ENCODE results near the gene EXT2.

EXT2 gene

DNA sequence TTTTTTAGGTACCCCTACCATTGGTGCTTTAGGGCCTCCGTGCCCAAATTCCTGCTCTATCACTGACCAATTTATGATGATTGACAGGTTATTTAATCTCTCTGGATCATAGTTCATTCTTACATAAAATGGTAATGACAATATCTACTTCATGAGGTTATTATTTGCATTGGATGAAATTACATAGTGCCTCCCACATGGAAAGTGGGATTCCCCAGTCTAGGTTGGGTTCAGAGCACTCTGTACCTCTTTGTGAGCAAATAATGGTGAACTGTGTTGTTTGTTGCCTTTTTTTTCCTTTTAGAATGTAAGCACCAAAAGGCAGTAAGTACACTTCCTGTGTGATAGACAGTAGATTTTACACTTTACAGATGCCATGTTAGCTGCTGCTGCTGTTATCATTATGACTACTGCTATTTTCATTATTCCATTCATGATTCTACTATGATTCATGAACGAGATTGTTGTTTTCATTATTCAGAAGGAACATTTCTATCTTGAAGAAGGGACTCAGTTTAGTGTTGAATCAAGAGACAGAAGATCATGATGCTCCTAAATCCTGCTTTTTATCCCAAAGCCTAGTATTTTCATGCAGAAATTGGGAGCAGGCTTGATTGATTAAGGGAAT lies 113.6 kb downstream of the EXT2 start:
- DNase-seq = peak; percentile 42

- no peak for DNase-seq
Measured at GRCh38 chr11:44212128-44212527, 116.7 kb downstream of the EXT2 start.

DNA sequence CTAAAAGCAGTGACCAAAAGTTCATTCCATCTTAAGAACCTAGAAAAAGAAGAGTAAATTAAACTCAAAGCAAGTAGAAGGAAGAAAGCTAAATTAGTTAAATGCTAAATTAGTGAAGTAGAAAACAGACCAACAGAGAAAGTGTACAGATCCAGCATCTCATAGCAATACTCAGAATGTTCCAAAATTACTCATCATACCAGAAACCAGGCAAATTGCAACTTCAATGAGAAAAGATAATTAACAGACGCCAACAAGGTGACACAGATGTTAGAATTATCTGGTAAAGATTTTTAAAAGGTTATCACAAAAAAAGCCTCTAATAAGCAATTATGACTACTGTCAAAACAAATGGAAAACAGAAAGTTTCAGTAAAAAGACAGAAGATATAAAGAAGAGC lies 117.7 kb downstream of the EXT2 start:
- no peak for DNase-seq

- no peak for DNase-seq
Measured at GRCh38 chr11:44217432-44217831, 122.0 kb downstream of the EXT2 start.

GRCh38 chr11:44219830-44220796 lies 124.6 kb downstream of the EXT2 start:
- DNase-seq = peak; percentile 35

DNA sequence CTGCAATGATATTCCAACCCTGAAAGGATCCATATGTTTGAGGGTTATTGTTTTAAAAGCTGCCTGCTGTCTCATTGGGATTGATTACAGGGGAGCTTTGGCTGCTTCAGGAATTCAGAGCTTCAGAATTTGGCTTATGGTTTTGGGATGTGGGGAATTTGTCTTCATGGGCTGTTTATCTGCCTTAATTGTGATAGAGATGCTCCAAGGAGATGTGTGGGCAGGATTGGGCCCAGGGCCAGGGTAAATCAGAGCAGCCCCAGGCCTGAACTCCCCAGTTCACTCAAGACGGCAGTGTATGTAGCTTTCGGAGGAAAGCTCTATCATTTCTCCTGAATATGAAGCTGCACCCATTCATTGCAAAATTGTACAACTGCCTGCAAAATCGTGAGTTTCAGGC lies 126.0 kb downstream of the EXT2 start:
- DNase-seq = peak; percentile 40

GRCh38 chr11:44221992-44222391 lies 126.5 kb downstream of the EXT2 start:
- DNase-seq = peak; percentile 28

- DNase-seq = peak; percentile 86
Measured at GRCh38 chr11:44223238-44223637, 127.8 kb downstream of the EXT2 start.

- DNase-seq = peak; percentile 31
Measured at GRCh38 chr11:44224867-44225501, 129.5 kb downstream of the EXT2 start.

DNA sequence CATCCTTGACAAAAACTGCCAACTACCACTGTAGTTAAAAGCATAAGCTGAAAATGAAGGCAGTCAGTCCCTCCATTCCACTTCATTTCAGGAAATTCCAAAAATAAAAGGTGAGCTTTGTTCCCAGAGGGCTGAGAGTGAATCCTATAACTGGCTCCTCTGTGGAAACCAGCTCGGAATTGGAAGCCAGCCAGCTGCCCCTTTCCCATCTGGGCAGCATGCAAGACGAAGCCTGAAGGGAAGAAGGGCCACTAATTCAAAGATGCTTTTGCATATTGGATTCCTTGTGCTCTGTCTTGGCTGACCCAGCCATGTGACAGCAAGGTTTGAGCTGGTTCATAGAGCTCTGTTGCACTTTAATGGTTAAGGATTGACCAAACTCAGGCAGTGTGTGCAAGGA lies 131.0 kb downstream of the EXT2 start:
- no peak for DNase-seq

DNA sequence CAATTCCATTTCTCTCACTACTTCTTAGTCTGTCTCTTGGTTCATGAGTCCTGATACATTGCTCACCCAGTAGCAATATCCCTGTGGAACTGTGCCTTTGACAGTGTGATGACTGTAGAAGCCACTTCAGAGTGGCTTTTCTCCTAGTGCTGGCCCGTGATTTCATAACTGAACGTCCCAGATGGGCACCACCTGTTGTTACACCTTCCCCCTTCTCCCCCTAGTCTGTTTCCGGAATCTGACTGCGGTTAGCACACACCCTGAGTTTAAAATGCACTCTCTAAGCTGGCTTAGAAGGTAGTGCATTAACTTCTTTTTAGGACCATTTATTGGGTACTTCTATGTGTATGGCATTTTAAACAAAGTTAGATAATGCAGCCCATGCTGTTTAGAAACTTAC lies 131.5 kb downstream of the EXT2 start:
- DNase-seq = no peak

DNA sequence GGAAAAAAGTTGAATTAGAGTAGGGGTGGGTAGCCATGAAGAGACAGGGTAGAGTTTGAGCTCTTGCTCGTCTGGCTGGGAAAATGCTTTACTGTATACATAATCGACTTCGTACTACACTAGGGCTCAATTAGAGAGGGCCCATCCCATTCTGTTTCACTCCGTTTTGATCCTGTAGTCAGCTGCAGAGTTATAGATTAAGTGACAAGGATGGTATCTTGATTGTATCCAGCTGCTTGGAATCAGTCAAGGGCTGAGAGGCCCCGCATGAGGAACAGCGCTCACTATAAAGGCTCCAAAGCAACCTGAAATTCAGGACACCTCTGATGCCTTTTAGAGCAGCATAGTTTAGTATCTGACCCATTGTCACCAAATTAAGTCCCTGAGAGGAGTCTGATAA lies 132.9 kb downstream of the EXT2 start:
- DNase-seq = no peak

GRCh38 chr11:44229098-44229497 lies 133.6 kb downstream of the EXT2 start:
- peak; percentile 62 for DNase-seq

DNA sequence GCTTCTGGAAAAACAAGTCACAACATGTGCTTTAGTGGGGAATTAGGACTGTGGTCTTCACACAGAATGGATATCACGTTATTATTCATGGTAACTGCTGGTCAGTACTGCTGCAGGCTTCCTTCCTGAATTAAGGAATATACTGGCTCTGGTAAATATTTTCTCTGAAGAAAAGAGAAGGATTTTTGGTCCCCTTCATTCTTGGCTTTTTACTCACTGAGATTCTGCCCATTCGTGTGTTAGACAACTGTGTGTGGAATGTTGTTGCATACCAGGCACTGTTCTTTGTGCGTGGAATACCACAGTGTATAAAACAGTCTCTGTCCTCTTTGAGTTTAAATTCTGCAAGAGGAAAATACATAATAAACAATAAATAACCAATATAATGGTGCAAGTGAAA lies 134.1 kb downstream of the EXT2 start:
- DNase-seq = peak; percentile 65

DNA sequence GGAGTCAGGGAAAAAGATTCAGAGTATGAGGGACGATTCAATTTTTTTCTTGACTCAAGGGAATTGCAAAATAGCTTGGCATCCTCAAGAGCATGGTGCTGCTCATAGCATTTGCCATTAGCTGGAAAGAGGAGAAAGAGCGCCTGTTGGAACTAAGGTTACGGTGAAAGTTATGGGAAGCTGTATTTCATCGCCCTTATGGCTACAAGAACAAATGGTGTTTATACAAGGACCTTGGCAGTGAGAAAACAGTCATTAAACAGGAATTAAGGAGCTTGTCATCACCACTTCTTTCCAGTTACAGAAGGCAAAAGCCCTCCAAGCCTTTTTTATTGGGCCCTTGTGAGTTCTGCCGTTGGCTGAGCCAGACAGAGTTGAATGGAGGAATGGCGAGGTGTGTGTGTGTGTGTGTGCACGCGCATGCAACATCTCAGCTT lies 140.3 kb downstream of the EXT2 start:
- peak; percentile 72 for DNase-seq

- no peak for DNase-seq
Measured at GRCh38 chr11:44236296-44236695, 140.8 kb downstream of the EXT2 start.

- DNase-seq = no peak
Measured at GRCh38 chr11:44237156-44237555, 141.7 kb downstream of the EXT2 start.

GRCh38 chr11:44241851-44242250 lies 146.4 kb downstream of the EXT2 start:
- no peak for DNase-seq

- DNase-seq = no peak
Measured at GRCh38 chr11:44243086-44243485, 147.6 kb downstream of the EXT2 start.

- peak; percentile 83 for DNase-seq
Measured at GRCh38 chr11:44243595-44244343, 148.3 kb downstream of the EXT2 start.

DNA sequence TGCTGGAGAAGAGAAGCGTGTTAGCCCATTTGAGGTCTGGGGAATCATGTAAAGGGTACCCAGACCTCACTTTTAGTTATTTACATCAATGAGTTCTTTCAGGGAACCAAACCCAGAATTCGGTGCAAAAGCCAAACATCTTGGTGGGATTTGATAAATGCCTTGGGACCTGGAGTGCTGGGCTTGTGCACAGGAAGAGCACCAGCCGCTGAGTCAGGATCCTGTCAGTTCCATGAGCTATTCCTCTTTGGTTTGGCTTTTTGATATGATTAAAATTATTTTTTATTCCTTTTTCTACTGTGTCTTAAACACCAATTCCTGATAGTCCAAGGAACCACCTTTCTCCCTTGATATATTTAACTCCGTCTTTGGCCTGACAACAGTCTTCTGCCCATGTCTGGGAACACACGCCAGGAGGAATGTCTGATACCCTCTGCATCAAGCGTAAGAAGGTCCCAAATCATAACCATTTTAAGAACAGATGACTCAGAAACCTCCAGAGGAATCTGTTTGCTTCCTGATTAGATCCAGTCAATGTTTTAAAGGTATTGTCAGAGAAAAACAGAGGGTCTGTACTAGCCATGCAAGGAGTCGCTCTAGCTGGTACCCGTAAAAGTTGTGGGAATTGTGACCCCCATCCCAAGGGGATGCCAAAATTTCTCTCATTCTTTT lies 149.3 kb downstream of the EXT2 start:
- DNase-seq = peak; percentile 75

DNA sequence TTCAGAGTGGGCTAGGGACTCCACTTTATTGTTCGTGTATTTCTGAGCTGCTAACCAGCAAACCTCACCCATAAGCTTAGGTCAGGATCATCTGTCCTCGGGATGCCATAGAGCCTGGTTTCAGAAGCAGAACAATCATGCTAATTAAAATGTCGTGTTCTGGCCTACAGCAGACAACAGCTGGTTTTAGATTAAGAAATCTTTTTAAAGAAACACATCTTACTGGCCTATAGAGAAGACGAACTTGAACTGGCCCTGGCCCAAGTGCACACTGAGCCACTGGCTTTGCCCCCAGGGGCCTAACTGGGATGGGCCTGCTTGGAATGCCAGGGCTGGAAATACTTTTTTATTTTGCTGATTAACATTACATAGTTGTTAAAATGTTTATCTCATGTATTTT lies 151.2 kb downstream of the EXT2 start:
- DNase-seq = peak; percentile 52
